ENCODE results near the gene KANK3. TPM values are rescaled to one million over a fixed set of nuclear protein-coding genes. Genes with fewer than 3 reads are reported as not detected.

KANK3 gene
- polyA plus RNA-seq, 2 of the 4 experiments (the other 2 are of a cell fraction) = 1.0 to 1.5 TPM

GRCh38 chr19:8361921-8362793 lies 19.1 kb upstream of the KANK3 start (continued):
- TF ChIP-seq CEBPB (IDR thresholded peaks at IDR 0.05) = 0 out of 4 replicates have a peak, but pooled peaks of 1 of the 2 experiments have one; percentile 24

GRCh38 chr19:8360196-8360595 lies 17.1 kb upstream of the KANK3 start:
- 88% methylated on average over 5 of the region's 8 CpGs for WGBS (ENCODE audit: missing lambda C conversion rate)
- peak overlapping the region; percentile 76 to 89; a peak in 4 of 6 replicates for H3K27ac ChIP-seq
- H3K4me3 ChIP-seq = no peak overlapping the region
- TF ChIP-seq RFX5 (IDR thresholded peaks at IDR 0.05) = no peak
- no peak for TF ChIP-seq CHD2 (IDR thresholded peaks at IDR 0.05; ENCODE audit: low read length, partially characterized antibody)
- no peak for DNase-seq (ENCODE audit: low read depth in 1 of 2, low spot score in 1 of 2)
- ChIA-PET CTCF (interaction anchor here (0.6 to 1.2 kb wide), 3 partner anchors 11 to 146 kb away, joined by 3 read pairs; no protein-coding TSS in a partner anchor), POLR2A (no interaction called here)
- no peak for FAIRE-seq
- no peak for ATAC-seq
- no peak overlapping the region for H3K4me2 ChIP-seq
- H3K4me1 ChIP-seq = peaks cover 53% of the 10 kb centered on the region
- no peaks in the 10 kb centered on the region for H3K9me3 ChIP-seq

GRCh38 chr19:8358948-8359347 lies 15.9 kb upstream of the KANK3 start:
- Histone ChIP-seq H3K4me1 (peaks cover 61% of the 10 kb centered on the region), H3K4me3 (no peak overlapping the region), H3K4me2 (no peak overlapping the region), H3K27ac (peak overlapping the region; percentile 48 to 76; a peak in 3 of 6 replicates), H3K9me3 (no peaks in the 10 kb centered on the region)
- TF ChIP-seq, protein P1, sequence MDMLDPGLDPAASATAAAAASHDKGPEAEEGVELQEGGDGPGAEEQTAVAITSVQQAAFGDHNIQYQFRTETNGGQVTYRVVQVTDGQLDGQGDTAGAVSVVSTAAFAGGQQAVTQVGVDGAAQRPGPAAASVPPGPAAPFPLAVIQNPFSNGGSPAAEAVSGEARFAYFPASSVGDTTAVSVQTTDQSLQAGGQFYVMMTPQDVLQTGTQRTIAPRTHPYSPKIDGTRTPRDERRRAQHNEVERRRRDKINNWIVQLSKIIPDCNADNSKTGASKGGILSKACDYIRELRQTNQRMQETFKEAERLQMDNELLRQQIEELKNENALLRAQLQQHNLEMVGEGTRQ (IDR thresholded peaks at IDR 0.05) = no peak
- TF ChIP-seq MAZ (IDR thresholded peaks at IDR 0.05; ENCODE audit: borderline replicate concordance, low read depth, low read length) (no peak), HMGXB4 (CRISPR knock-in tag; IDR thresholded peaks at IDR 0.05; ENCODE audit: borderline replicate concordance) (no peak), EP300 (IDR thresholded peaks at IDR 0.05) (no peak), ESRRA (IDR thresholded peaks at IDR 0.05; ENCODE audit: borderline replicate concordance, low read length) (no peak), ATOH8 (CRISPR knock-in tag; IDR thresholded peaks at IDR 0.05; ENCODE audit: low read depth) (no peak), PBX3 (IDR thresholded peaks at IDR 0.05) (no peak), POLR2AphosphoS2 (conservative IDR thresholded peaks at IDR 0.05; ENCODE audit: low read length) (no peak), CEBPB (IDR thresholded peaks at IDR 0.05) (no peak), PHF8 (IDR thresholded peaks at IDR 0.05; ENCODE audit: borderline replicate concordance, low read depth) (no peak), ZC3H11A (IDR thresholded peaks at IDR 0.05) (no peak), NR3C1 (IDR thresholded peaks at IDR 0.05) (no peak), FOSB (CRISPR knock-in tag; IDR thresholded peaks at IDR 0.05) (no peak), ZNF302 (CRISPR knock-in tag; IDR thresholded peaks at IDR 0.05) (no peak), ZFP36 (IDR thresholded peaks at IDR 0.05; ENCODE audit: borderline replicate concordance, partially characterized antibody) (no peak), KDM1A (IDR thresholded peaks at IDR 0.05; ENCODE audit: low read depth) (no peak), ELK1 (IDR thresholded peaks at IDR 0.05; ENCODE audit: low read depth, low read length) (no peak), RAD21 (conservative IDR thresholded peaks at IDR 0.05 in 1 of 2, IDR thresholded peaks at IDR 0.05 in 1 of 2) (no peak), CHD2 (IDR thresholded peaks at IDR 0.05; ENCODE audit: low read length, partially characterized antibody) (no peak), ZSCAN20 (CRISPR knock-in tag; IDR thresholded peaks at IDR 0.05) (no peak)
- ChIA-PET CTCF (interaction anchor here (0.8 to 1.3 kb wide), 2 partner anchors 11 to 38 kb away, joined by 3 read pairs; no protein-coding TSS in a partner anchor), POLR2A (no interaction called here)
- DNase-seq (ENCODE audit: low read depth in 1 of 2, low spot score in 1 of 2) (no peak), FAIRE-seq (no peak), ATAC-seq (no peak)
- WGBS (ENCODE audit: missing lambda C conversion rate) = 75% methylated on average over 6 of the region's 6 CpGs
